Neural progenitor cell (in vitro differentiated cells): ENCODE data around the gene BCKDHB.

Experiments
- CTCF ChIP-seq: fragments of 200-600 bp; sonication (generic); IDR thresholded peaks from 2 replicates; pipeline ENCODE4 v1.5.1; 2017; ENCODE audit warnings: antibody characterized with exemption, mild to moderate bottlenecking
- EZH2phosphoT487 ChIP-seq: fragments of 200-600 bp; sonication (generic); IDR thresholded peaks from 2 replicates; pipeline ENCODE4 v1.6.1; 2017; ENCODE audit warnings: antibody characterized with exemption

- no peak for TF ChIP-seq CTCF
- no peak for TF ChIP-seq EZH2phosphoT487
Observed at GRCh38 chr6:80142586-80142985, 36.1 kb downstream of the BCKDHB start.
